T-helper 1 cell (primary cell): ENCODE results near the gene ADAT3.
"Not testable (repeated sequence)": the region's sequence is repeated elsewhere in the genome, so short reads cannot be mapped to it uniquely, and the experiment has no call there.

Experiments used
- DNase-seq, 5 donors: peaks; one replicate each; pipeline ENCODE4 v3.0.0-alpha.2; 2012 to 2020

The ADAT3 gene

DNA sequence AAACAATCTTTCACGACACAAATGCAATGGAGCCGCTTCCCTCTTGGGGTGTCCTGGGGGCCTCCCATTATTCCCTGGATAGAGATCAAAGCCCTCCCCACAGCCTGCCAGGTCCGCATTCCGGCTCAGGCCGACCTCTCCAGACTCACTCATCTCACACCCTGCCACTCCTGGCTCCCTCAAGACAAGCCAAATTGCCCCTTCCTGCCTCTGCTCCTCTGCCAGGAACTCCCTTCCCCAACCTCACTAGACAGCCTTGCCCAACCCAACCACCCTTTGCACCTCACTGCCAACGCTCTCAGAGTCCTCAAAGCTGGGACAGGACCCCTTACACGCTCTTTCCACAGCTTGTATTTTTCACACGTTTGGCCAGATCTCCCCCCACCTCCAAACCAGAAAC is 21.4 kb upstream of the ADAT3 start:
- peak in 1 of 5 donors; percentile 40 for DNase-seq

DNA sequence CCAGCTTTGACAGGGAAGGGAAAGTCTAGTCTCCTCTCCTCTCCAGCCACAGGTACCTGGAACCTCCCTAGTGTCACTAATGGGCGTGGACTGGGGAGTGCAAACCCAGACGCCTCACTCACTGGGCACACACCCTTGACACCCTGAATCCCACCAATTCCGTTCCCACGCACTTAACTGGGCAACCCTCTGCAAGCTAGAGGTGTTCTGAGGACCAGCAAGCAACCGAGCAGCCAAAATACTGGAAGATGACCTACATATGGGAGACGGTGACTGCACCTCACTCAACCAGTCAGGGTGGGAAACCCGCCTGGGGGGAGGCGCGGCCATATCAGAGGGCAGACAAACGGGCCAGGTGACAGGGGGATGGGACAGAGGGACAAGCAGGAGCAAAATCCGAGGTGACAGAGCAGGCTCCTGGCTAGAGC is 20.9 kb upstream of the ADAT3 start:
- peak in 2 of 5 donors; percentile 23 to 38 for DNase-seq

DNA sequence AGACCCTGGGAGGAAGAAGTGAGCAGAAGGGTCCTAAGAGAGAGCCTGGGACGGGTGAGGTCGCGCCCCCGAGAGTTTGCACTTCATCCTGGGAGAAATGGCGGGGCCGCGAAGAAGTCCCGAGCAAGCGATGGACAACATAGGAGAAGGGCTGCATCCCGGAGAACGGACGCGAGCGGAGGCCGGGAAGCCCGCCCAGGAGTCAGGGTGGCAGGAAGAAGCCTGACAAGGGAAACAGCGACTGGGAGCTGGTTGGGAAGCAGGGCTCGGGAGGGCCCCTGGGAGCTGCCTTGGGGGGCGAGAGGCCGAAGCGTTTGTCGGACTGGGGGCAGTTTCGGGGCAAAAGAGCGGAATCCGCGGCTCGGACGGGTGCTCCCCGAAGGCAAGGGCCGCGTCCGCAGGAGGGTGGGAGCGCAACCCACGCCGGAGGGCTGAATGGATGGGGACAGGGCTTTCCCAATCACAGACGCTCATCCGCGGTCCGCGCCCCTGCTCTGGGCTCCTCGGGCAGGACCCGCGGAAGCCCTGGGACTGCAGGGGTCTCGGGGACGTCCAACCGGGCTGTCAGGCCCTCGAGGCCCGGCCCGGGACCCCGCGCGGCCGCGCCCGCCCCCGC is 20.4 kb upstream of the ADAT3 start:
- no peak for DNase-seq

DNA sequence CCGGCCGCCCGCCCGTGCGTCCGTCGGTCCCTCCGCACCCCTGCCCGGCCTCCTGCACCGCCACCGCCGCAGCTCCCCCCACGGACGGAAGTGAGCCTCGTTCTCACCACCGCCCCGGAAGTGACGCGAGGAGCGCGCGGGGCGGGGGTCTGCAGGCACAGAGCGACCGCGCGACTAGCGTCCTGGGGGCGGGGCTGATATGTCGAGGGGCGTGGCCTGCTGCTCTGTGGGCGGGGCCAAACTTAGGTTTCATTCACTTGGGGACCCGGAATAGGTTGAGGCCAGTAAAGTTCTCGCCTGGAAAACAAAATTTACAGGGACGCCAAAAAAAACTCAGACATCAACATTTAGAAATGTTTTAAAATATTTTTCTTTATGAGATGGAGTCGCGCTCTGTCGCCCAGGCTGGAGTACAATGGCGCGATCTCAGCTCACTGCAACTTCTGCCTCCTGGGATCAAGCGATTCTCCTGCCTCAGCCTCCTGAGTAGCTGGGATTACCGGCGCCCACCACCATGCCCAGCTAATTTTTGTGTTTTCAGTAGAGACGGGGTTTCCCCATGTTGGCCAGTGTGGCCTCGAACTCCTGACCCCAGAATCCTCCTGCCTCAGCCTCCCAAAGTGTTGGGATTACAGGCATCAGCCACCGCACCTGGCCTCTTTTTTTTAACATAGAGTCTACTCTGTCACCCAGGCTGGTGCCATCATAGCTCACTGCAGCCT is 19.6 kb upstream of the ADAT3 start, which contains the start of gene ABHD17A:
ABHD17A (minus strand) TSS at position 99 of the 722 bp plus-strand sequence. CDS start 3,930 bp downstream, outside the sequence.
- DNase-seq = peak; percentile 88 to 96 (median 93)

DNA sequence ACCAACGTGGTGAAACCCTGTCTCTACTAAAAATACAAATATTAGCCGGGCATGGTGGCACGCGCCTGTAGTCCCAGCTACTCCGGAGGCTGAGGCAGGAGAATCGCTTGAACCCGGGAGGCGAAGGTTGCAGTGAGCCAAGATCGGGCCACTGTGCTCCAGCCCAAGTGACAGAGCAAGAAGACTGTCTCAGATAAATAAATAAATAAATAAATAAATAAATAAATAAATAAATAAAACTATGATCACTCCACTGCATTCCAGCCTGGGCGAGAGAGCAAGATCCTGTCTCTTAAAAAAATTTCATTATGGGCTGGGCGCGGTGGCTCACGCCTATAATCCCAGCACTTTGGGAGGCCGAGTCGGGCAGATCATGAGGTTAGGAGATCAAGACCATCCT is 18.8 kb upstream of the ADAT3 start:
- DNase-seq = not testable (repeated sequence)

DNA sequence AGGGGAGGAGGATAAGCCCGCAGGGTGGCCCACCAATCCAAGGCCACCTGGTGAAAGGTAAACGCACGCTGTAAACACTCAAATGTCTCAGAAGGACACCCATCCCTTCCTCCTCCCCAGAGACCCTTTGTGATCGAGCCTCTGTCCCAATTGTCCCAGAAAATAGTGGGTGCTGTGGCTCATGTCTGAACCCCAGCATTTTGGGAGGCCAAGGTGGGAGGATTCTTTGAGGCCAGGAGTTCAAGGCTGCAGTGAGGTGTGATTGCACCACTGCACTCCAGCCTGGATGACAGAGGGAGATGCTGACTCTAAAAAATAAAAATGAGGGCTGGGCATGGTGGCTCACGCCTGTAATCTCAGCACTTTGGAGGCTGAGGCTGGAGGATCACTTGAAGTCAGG is 16.8 kb upstream of the ADAT3 start:
- no peak for DNase-seq

DNA sequence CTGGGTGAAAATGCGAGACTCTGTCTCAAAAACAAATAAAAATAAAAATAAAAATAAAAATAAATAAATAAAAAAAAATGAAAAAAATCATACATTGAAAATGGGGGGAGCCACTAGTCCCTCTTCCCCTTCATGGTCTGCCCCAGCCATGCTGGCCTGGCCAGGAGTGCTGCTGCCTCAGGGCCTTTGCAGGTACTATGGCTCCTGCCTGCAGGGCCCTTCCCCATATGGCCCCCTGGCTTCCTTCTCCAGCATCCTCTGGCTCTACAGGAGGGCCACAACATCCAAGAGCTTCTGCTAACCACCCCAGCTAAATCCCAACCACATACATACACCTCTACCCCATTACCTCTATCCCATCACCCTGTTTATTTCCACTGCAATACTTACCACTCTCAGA is 15.3 kb upstream of the ADAT3 start:
- no peak for DNase-seq

DNA sequence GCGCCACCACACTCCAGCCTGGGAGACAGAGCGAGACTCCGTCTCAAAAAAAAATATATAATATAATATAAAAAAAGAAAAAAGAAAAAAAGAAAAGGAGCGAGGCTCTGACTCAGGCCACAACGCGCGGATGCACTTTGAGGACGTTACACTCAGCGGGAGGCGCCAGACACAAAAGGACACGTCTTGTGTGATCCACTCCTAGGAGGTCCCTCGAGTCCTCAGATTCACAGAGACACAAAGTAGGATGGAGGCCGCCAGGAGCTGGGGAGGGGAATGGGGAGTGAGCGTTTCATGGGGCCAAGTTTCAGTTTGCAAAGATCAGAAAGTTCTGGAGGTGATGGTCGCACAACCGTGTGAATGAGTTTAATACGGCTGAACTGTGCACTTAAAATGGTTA is 11.4 kb upstream of the ADAT3 start:
- no peak for DNase-seq

DNA sequence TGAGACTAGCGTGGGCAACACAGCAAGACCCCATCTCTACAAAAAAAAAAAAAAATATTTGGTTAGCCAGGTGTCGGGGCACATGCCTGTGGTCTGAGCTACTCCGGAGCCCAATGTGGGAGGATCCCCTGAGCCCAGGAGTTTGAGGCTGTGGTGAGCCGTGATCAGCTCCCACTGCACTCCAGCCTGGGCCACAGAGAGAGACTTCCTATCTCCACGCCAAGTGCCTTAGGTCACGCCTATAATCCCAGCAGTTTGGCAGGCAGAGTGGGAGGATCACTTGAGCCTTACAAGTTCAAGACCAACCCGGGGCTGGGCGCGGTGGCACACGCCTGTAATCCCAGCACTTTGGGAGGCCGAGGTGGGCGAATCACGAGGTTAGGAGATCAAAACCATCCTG is 8.7 kb upstream of the ADAT3 start:
- DNase-seq = no peak

DNA sequence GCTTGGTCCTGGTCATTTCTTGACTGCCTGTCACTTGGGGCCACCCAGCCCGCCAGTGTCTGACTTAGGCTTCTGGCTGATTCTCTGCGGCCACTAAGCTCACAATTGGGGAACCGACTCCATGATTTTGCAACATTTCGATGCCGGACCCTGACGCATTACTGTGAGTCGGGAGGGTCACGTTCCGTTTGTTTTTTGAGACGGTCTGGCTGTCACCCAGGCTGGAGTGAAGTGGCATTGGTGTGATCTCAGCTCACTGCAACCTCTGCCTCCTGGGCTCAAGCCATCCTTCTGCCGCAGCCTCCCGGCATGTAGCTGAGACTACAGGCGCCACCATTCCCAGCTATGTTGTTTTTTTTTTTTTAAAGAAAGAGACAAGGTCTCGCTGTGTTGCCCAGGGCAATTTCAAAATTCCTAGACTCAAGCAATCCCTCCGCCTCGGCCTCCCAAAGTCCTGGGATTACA is 3.2 kb upstream of the ADAT3 start:
- no peak for DNase-seq

DNA sequence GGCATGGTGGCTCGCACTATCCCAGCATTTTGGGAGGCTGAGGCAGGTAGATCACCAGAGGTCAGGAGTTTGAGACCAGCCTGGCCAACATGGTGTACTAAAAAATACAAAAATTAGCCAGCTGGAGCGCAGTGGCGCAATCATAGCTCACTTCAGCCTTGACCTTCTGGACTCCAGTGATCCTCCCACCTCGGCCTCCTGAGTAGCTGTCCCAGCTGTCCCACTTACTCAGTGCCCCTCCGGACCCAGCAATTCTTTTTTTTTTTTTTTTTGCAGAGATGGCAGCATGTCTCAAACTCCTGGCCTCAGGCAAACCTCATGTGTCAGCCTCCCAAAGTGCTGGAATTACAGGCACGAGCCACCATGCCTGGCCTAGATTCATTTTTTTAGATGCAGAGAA is 2.3 kb upstream of the ADAT3 start:
- DNase-seq = no peak

DNA sequence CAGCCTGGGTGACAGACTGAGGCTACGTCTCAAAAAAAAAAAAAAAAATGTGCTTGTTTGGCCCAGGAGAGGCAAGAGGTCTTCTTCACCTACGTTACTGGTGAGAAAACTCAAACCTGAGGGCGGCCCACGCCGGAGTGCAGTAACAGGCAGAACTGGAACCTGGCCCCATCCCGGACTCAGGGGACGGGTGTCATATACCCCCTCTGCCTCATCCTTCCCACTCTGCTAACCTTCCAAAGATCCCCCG is 414 bp upstream of the ADAT3 start:
- DNase-seq = no peak

DNA sequence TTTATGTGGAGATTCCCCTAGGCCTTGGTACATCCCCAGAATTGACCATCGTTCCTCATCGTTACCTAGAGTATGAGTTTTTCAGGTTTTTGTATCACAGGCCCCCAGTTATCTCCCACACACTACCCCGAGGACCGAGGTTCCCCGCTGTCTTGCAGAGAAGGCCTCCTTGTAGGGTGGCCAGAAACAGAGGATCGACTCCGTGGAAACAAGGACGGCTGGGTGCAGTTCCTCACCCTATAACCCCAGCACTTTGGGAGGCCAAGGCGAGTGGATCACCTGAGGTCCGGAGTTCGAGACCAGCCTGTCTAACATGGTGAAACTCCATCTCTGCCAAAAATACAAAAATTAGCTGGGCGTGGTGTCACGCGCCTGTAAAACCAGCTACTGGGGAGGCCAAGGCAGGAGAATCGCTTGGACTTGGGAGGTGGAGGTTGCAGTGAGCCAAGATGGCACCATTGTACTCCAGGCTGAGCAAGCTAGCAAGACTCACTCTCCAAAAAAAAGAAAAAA is 720 bp downstream of the ADAT3 start:
- DNase-seq = no peak

DNA sequence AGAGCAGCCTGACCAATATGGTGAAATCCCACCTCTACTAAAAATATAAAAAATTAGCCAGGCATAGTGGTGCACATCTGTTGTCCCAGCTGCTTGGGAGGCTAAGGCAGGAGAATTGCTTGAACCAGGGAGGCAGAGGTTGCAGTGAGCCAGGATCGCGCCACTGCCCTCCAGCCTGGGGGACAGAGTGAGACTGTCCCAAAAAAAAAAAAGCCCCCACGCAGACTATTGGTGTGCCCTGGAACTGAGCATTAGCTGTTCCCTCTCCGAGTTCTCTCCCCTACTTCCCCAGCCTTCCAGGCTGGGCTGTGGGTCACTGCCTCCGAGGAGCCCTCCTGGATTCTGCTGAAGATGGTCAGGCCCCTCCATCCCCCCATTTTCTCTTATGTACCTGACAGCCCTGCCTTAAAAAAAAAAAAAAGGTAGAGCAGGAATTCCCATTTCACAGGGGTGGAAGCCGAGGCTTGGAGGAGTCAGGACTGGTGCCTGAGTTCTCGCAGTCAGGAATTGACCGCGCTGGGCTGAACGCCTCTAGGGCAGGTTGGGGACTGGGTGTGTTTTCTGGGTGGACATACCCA is 1.9 kb downstream of the ADAT3 start:
- DNase-seq = no peak

DNA sequence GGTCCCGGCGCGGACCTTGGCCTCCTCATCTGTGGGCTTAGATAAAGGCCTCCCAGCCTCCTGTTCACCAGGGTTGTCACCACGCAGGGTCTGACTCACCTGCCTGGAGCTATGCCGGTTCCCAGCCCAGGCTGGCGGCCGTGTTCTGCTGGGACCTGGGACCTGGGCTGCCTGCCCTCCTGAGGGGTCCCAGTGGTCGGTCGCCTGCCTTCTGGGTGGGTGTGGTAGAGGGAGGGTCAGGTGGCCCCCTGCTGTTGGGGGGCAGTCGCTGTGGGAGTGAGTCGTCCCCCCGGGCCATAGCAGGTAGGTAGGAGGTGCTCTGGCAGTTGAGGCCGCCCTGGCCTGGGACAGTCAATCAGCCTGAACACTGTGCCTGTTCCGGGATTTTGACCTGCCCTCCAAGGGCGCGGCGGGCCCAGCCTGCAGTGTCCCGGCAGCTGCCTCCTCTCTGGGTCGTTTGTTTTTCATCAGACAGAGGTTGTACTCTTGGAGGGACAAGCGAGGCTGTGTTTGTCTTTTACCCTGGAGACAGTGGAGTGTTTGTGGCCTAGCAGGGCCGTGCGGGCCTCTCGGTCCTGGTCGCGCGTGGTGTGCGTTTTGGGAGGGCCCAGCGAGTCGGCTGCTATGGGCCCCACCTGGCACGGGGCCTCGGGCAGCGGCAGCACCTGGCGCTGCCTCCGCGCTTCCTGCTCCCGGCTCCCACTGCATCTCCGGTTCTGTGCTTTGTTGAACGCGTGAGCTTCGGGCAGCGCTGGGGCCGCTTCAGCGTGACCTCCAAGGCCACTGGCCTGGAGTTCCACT is 2.6 kb downstream of the ADAT3 start:
- DNase-seq = no peak

DNA sequence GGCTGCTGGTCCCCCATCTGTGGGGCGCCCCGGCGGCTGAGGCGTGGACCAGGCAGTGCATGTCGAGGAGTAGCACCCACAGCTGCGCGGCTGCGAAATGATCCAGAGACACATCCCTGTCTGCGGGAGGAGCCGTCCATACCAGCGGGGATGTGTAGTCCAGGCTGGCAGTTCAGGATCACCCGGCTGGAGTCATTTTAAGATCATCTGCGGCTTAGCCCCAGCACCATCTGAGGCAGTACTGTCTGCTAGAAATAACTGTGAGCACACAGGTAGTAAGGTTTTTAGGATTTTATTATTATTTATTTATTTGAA is 3.1 kb downstream of the ADAT3 start:
- no peak for DNase-seq

DNA sequence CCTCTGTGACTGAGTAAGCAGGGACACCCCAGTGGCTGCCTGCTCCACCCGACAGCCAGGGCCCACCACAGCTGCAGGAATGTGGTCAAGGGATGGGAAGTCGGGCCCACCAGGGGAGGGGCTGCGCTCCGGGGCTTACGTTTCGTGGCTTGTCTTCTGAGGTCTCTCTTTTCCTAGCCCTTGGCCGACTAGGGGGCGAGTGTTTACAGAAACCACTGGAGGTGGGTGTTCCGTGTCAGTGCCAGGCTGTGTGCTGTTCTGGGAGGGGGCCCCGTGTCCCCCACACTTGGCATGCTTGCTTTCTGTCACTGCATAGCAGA is 4.5 kb downstream of the ADAT3 start:
- DNase-seq = no peak

DNA sequence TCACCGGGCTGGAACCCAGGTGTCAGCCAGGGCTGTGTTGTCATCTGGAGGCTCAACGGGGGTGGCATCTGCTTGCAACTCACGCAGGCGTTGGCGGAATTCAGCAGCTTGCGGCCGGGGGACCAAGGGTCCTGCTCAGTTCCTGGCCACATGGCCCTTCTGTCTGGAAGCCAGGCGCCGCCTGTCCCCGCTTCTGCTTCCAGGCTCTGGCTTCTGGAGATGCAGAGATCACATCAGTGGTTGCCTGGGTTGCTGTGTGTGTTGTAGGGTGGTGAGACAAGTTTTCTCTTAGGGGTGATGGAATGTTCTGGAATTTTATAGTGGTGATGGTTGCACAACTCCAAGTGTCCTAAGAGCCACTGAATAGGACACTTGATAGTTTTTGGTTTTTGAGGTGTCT is 5.0 kb downstream of the ADAT3 start:
- DNase-seq = no peak

DNA sequence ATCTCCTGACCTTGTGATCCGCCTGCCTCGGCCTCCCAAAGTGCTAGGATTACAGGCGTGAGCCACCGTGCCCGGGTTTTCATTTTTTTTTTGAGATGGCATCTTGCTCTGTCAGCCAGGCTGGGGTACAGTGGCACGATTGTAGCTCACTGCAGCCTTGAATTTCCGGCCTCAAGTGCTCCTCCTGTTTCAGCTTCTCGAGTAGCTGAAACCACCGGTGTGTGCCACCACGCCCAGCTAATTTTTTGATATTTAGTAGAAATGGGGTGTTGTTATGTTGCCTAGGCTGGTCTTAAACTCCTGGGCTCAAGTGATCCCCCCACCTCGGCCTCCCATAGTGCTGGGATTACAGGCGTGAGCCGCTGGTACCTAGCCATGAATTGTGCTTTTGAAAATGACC is 5.9 kb downstream of the ADAT3 start:
- DNase-seq = no peak

DNA sequence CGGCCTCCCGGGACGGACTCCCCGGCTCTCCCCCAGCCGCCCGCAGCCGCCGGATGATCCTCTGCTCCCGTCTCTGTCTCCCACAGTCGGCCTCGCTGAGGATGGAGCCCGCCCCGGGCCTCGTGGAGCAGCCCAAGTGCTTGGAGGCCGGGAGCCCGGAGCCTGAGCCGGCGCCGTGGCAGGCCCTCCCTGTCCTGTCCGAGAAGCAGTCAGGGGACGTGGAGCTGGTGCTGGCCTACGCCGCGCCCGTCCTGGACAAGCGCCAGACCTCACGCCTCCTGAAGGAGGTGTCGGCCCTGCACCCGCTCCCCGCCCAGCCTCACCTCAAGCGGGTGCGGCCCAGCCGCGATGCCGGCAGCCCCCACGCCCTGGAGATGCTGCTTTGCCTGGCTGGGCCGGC is 6.8 kb downstream of the ADAT3 start:
- DNase-seq = no peak

DNA sequence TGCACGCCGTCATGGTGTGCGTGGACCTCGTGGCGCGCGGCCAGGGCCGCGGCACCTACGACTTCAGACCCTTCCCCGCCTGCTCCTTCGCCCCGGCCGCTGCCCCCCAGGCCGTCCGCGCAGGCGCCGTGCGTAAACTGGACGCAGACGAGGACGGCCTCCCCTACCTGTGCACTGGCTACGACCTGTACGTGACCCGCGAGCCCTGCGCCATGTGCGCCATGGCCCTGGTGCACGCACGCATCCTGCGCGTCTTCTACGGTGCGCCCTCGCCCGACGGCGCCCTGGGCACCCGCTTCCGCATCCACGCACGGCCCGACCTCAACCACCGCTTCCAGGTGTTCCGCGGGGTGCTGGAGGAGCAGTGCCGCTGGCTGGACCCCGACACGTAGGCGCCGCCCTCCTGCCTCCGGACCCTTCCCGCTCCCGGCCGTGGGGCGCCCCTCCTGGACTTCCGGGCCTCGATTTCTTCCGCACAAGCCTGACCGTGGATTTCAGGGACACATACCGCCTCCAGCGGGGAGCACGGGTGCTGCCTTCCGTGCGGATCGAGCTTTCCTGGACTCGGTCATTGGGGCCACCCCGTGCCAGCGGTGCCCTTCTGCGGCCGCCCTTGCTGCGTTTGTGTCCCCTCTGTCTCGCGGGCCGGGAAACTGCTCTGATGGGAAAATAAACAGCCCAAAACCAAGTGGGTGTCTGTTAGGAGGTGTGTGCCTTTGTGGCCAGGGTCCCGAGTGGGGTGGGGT is 7.7 kb downstream of the ADAT3 start:
- DNase-seq = no peak

DNA sequence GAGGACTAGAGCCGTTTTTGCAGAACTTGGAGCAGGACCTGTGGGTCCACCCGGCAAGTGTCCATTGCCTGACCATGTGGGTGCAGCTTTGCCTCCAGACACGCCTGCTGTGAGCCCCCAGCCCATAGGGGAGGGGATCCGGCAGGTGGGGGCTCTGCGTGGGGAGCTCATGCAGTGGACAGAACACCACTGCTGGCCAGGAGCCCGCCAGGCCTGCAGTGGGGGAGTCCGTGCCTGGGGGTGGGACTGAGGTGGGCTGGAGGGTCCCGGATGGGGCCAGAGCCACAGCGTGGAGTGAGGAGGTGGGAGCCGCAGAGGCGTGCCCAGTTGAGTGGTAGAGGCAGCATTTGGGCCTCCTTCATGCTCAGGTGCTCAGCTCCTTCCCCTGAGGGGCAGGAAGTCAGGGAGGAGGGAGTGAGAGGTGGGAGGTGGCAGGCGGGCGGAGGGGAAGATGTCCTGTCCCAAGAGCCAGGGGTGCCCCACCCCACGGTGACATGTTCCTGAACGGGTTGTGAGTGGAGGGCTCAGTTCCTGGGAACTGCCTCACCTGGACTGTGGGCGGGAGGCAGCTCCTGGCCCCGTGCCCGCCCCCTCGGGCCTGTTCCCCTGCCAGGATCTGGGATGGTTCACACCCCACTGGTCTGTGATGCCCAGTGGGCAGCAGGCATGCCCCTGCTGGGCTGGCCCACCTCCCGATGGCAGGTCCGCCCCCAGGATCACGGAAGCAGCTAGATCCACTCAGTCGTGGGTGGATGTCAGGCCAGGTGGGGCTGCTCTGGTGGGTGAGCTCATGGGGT is 8.8 kb downstream of the ADAT3 start:
- DNase-seq = no peak
